ENCODE data around the gene FOXP1. TPM values are rescaled to one million over a fixed set of nuclear protein-coding genes. Genes with fewer than 3 reads are reported as not detected.

The FOXP1 gene
- total and polyA plus RNA-seq, 9 of the 15 experiments (the other 6 are each of a cell fraction or from before 2014, with no cell fraction given) = 7.7 to 34.5 (median 13.7) TPM

- DNase-seq (ENCODE audit: extremely low read depth in 1 of 4, low spot score in 3 of 4) (no peak), ATAC-seq (no peak), FAIRE-seq (no peak)
- Histone ChIP-seq H3K9ac (ENCODE audit: insufficient read depth in 1 of 2, low read depth in 2 of 2, low read length in 2 of 2) (no peak overlapping the region), H2AFZ (ENCODE audit: low read depth, low read length) (no peak overlapping the region), H3K4me2 (ENCODE audit: insufficient read depth, low read length) (no peak overlapping the region), H3K79me2 (ENCODE audit: control insufficient read depth, insufficient read depth, low read length) (no peaks in the 10 kb centered on the region), H3K4me3 (no peak overlapping the region), H3K4me1 (replicated peaks in 1 of 2; ENCODE audit: control insufficient read depth in 2 of 2, insufficient read depth in 2 of 2, low read length in 2 of 2) (peaks cover 6 to 16% of the 10 kb centered on the region in 2 experiments), H3K27me3 (ENCODE audit: control insufficient read depth in 2 of 2, insufficient read depth in 2 of 2, low read length in 2 of 2) (no peaks in the 10 kb centered on the region), H3K36me3 (ENCODE audit: control insufficient read depth, insufficient read depth, low read length) (no peaks in the 10 kb centered on the region), H4K20me1 (replicated peaks; ENCODE audit: control insufficient read depth, insufficient read depth, low read length) (peaks cover 3% of the 10 kb centered on the region), H3K9me1 (ENCODE audit: control insufficient read depth, insufficient read depth, low read length) (no peaks in the 10 kb centered on the region), H3K27ac (ENCODE audit: extremely low read depth, low read depth, low read length) (no peak overlapping the region), H3K9me3 (replicated peaks; ENCODE audit: control insufficient read depth, insufficient read depth, low read depth, low read length) (no peaks in the 10 kb centered on the region)
- CTCF ChIA-PET (ENCODE audit: low intra/inter-chr PET ratio) = no interaction called here
- BruUV-seq (replicated peaks) = no TSS peak
- in situ Hi-C loops (cut with MboI) (no loop called here), intact Hi-C loops (cut with micrococcal nuclease) (no loop called here)
- 39% methylated on average over 3 of the region's 4 CpGs for whole genome bisulfite sequencing (ENCODE audit: insufficient coverage, low coverage, missing lambda C conversion rate)
- no peak for TF ChIP-seq KLF13 (tag; IDR thresholded peaks at IDR 0.05; ENCODE audit: borderline replicate concordance, low read depth)
- no peak for TF ChIP-seq ZNF121 (CRISPR knock-in tag; conservative IDR thresholded peaks at IDR 0.05)
- TF ChIP-seq ZNF512 (tag; IDR thresholded peaks at IDR 0.05) = peak; percentile 50; the same call in 1 of the 2 replicates
- POLR2A ChIA-PET = interaction anchor here (0.6 to 1.3 kb wide), 2 partner anchors 10 to 34 kb away, joined by 3 read pairs; no protein-coding TSS in a partner anchor
Measured at GRCh38 chr3:71203727-71204488, 379.6 kb downstream of the FOXP1 start.
